ENCODE measurements around the gene CEMIP.

CEMIP gene

DNA sequence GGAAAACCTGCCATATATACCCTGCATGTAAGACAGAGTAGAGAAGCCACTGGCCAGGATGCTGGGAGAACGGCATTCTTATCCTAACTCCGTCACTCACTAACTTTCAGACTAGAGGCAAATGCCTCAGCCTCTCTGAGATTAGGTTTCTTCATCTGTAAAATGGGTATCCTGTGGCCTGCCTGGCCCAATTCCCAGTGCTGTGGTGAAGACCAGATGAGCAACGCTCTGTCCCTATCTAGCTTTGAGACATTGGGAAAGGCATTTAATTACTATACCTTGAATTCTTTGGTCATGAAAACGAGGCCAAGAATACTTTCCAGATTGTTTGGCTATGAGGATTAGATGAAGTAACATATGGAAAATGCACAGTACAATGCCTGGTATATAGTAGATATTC lies 35.9 kb downstream of the CEMIP start:
- H3K36me3 ChIP-seq (replicated peaks; ENCODE audit: insufficient read depth, low read length) = no peaks in the 10 kb centered on the region
- H3K27ac ChIP-seq (ENCODE audit: low read length) = no peak overlapping the region

GRCh38 chr15:80816049-80816653 lies 37.0 kb downstream of the CEMIP start:
- Histone ChIP-seq H2AFZ (ENCODE audit: low read length) (no peak overlapping the region), H3K9me2 (replicated peaks; ENCODE audit: insufficient read depth, low read length) (no peaks in the 10 kb centered on the region), H3K27ac (ENCODE audit: low read length) (no peak overlapping the region), H3K27me3 (replicated peaks; ENCODE audit: insufficient read depth, low read length) (no peaks in the 10 kb centered on the region), H3K36me3 (replicated peaks; ENCODE audit: insufficient read depth, low read length) (no peaks in the 10 kb centered on the region), H3F3A (ENCODE audit: insufficient read depth, low read length) (no peaks in the 10 kb centered on the region; the same call in 1 of the 2 replicates), H3K9ac (ENCODE audit: low read length) (no peak overlapping the region), H3K79me2 (ENCODE audit: low read length) (no peaks in the 10 kb centered on the region), H3K4me2 (ENCODE audit: low read depth, low read length) (no peak overlapping the region), H4K20me1 (ENCODE audit: insufficient read depth, low read length) (no peaks in the 10 kb centered on the region), H3K4me3 (ENCODE audit: low read length) (no peak overlapping the region), H3K4me1 (ENCODE audit: low read length) (peaks cover 6% of the 10 kb centered on the region; the same call in 1 of the 2 replicates), H3K9me3 (replicated peaks; ENCODE audit: insufficient read depth, low read length) (no peaks in the 10 kb centered on the region)
- TF ChIP-seq EZH2 (optimal IDR thresholded peaks at IDR 0.05; ENCODE audit: low read depth, low read length) (no peak), CTCF (IDR thresholded peaks at IDR 0.05; ENCODE audit: low read length) (no peak), EZH2phosphoT487 (IDR thresholded peaks at IDR 0.05; ENCODE audit: low read length) (no peak)
- no peak for DNase-seq

More for the DNA sequence above, 35.9 kb downstream of the CEMIP start:
- Histone ChIP-seq H3K4me2 (ENCODE audit: low read depth, low read length) (no peak overlapping the region), H3K4me1 (ENCODE audit: low read length) (peaks cover 6% of the 10 kb centered on the region; the same call in 1 of the 2 replicates), H3F3A (ENCODE audit: insufficient read depth, low read length) (no peaks in the 10 kb centered on the region; the same call in 1 of the 2 replicates), H3K9me3 (replicated peaks; ENCODE audit: insufficient read depth, low read length) (no peaks in the 10 kb centered on the region), H3K79me2 (ENCODE audit: low read length) (no peaks in the 10 kb centered on the region), H3K9ac (ENCODE audit: low read length) (no peak overlapping the region), H3K9me2 (replicated peaks; ENCODE audit: insufficient read depth, low read length) (no peaks in the 10 kb centered on the region), H4K20me1 (ENCODE audit: insufficient read depth, low read length) (no peaks in the 10 kb centered on the region), H2AFZ (ENCODE audit: low read length) (no peak overlapping the region), H3K4me3 (ENCODE audit: low read length) (no peak overlapping the region), H3K27me3 (replicated peaks; ENCODE audit: insufficient read depth, low read length) (no peaks in the 10 kb centered on the region)
- TF ChIP-seq EZH2phosphoT487 (IDR thresholded peaks at IDR 0.05; ENCODE audit: low read length) = no peak
- no peak for TF ChIP-seq EZH2 (optimal IDR thresholded peaks at IDR 0.05; ENCODE audit: low read depth, low read length)
- TF ChIP-seq CTCF (IDR thresholded peaks at IDR 0.05; ENCODE audit: low read length) = no peak
- no peak for DNase-seq

GRCh38 chr15:80816936-80817335 lies 37.8 kb downstream of the CEMIP start:
- Histone ChIP-seq H3K4me3 (ENCODE audit: low read length) (no peak overlapping the region), H3K27ac (ENCODE audit: low read length) (no peak overlapping the region), H3K27me3 (replicated peaks; ENCODE audit: insufficient read depth, low read length) (no peaks in the 10 kb centered on the region), H3K9me3 (replicated peaks; ENCODE audit: insufficient read depth, low read length) (no peaks in the 10 kb centered on the region), H2AFZ (ENCODE audit: low read length) (no peak overlapping the region), H3K9me2 (replicated peaks; ENCODE audit: insufficient read depth, low read length) (no peaks in the 10 kb centered on the region), H3F3A (ENCODE audit: insufficient read depth, low read length) (no peaks in the 10 kb centered on the region; the same call in 1 of the 2 replicates), H3K79me2 (ENCODE audit: low read length) (no peaks in the 10 kb centered on the region), H3K4me1 (ENCODE audit: low read length) (peaks cover 6% of the 10 kb centered on the region; the same call in 1 of the 2 replicates), H4K20me1 (ENCODE audit: insufficient read depth, low read length) (no peaks in the 10 kb centered on the region), H3K36me3 (replicated peaks; ENCODE audit: insufficient read depth, low read length) (no peaks in the 10 kb centered on the region), H3K9ac (ENCODE audit: low read length) (no peak overlapping the region), H3K4me2 (ENCODE audit: low read depth, low read length) (no peak overlapping the region)
- DNase-seq = no peak
- TF ChIP-seq CTCF (IDR thresholded peaks at IDR 0.05; ENCODE audit: low read length) (no peak), EZH2 (optimal IDR thresholded peaks at IDR 0.05; ENCODE audit: low read depth, low read length) (no peak), EZH2phosphoT487 (IDR thresholded peaks at IDR 0.05; ENCODE audit: low read length) (no peak)

All from MM.1S (cell line).